Heart left ventricle (tissue), 16 donors: ENCODE measurements around the gene DGKG. TPM values are rescaled to one million over a fixed set of nuclear protein-coding genes. Genes with fewer than 3 reads are reported as not detected.
A peak's percentile ranks its signal among the peaks of the same experiment; 100 is the strongest.

ENCODE experiments used
- ATAC-seq, 4 donors: fragments of 200-7000 bp; cut with Tn5 transposase; one replicate each; pipeline ENCODE4 v1.9.1; 2020 to 2022; ENCODE audit warnings: moderate library complexity in 4 of 4, mild to moderate bottlenecking in 3 of 4, moderate number of reproducible peaks in 1 of 4
- DNase-seq, 5 donors: peaks; one replicate each; pipeline ENCODE4 v3.0.0-alpha.2; 2020
- H3K27ac ChIP-seq, 12 donors: fragments of 200-600 bp; sonication (generic) in 4 of 12; one replicate each; pipeline versions ENCODE4 v1.5.0 to v1.8.0; 2016 to 2022; ENCODE audit warnings: mild to moderate bottlenecking in 2 of 12
- H3K27me3 ChIP-seq, 9 donors: fragments of 200-600 bp; sonication (generic) in 2 of 9; one replicate each; pipeline versions ENCODE4 v1.5.1 to v1.8.0; 2016 to 2022; ENCODE audit warnings: mild to moderate bottlenecking in 3 of 9
- H3K36me3 ChIP-seq, 9 donors: fragments of 200-600 bp; sonication (generic) in 2 of 9; one replicate each; pipeline versions ENCODE4 v1.5.0 to v1.8.0; 2018 to 2022; ENCODE audit warnings: mild to moderate bottlenecking in 2 of 9
- H3K4me1 ChIP-seq, 12 donors: fragments of 200-600 bp; sonication (generic) in 4 of 12; one replicate each; pipeline versions ENCODE4 v1.5.0 to v1.8.0; 2016 to 2022; ENCODE audit warnings: mild to moderate bottlenecking in 3 of 12
- H3K4me3 ChIP-seq, 12 donors: fragments of 200-600 bp; sonication (generic) in 4 of 12; one replicate each; pipeline versions ENCODE4 v1.5.0 to v1.8.0; 2017 to 2022; ENCODE audit warnings: mild to moderate bottlenecking in 9 of 12, moderate library complexity in 4 of 12
- H3K9me3 ChIP-seq, 12 donors: fragments of 200-600 bp; sonication (generic) in 4 of 12; one replicate each; pipeline versions ENCODE4 v1.5.0 to v1.8.0; 2016 to 2022; ENCODE audit warnings: mild to moderate bottlenecking in 1 of 12
- CTCF ChIP-seq, 12 donors: fragments of 200-600 bp; sonication (generic) in 4 of 12; IDR thresholded peaks; one replicate each; pipeline versions ENCODE4 v1.5.0 to v1.8.0; 2018 to 2022; ENCODE audit warnings: antibody characterized with exemption in 12 of 12, mild to moderate bottlenecking in 5 of 12
- POLR2A ChIP-seq, 2 donors: fragments of 450-650 bp; IDR thresholded peaks; one replicate each; pipeline ENCODE4 v1.6.1; 2017; ENCODE audit warnings: antibody characterized with exemption in 2 of 2, mild to moderate bottlenecking in 2 of 2, moderate library complexity in 2 of 2
- WGBS, 4 donors: extraction: QIAGEN DNeasy Blood & Tissue Kit in 2 of 4; methylation state at CpG; one replicate each; pipeline versions ENCODE4 v1.1.5 to v1.1.7; 2013 to 2018; 5-methylcytosine and 5-hydroxymethylcytosine counted together
- intact Hi-C, 10 donors: fragments of 100-400 bp; cut with DNase I; formaldehyde crosslinking; loops; one replicate each; pipeline versions ENCODE4 v1.11.1 to v1.14.2; 2022
- polyA plus RNA-seq, 2 donors: library from polyadenylated mRNA; stranded (reverse); fragments of 200-250 nt; gene quantifications; one replicate each; pipeline ENCODE4 v1.2.3, GENCODE V29; 2013
- total RNA-seq, 9 donors: library from RNA; depleted of rRNA in 2 of 9; stranded (reverse); fragments of >200 nt in 2 of 9; fragmentation: NEBNext Ultra II Directional in 3 of 9; extraction: Animal tissue kit (Norgen Biotek cat#: 25700) in 3 of 9; gene quantifications; one replicate each; pipeline versions ENCODE4 v1.1.0 to v1.2.4, GENCODE V29; 2016 to 2023
- donor health status: ischemic (EF 13 %, LVEDD 7.1; RV severe dilation, severe dysfunction).
- donor health status: healthy with polysubstance abuse.
- donor health status: DM: no; HTN: yes; CAD: no.
- donor health status: DM: no; HTN: no; CAD: no.
- donor health status: ischemic (EF 25% LVEDD 6.9; RV normal size, moderate dysfunction).
- donor health status: ischemic (EF 25% LVEDD 5.7; RV mildly dilated, moderate dysfunction).
- donor health status: healthy.
- donor health status: DM: yes; HTN: yes; CAD: no.
- donor health status: ischemic (EF 35%, LVEDD 5.7; RV mildly dilated, moderate dysfunction).
- donor health status: nonischemic (EF 11% LVEDD 7.7; RV severe dilation, severe dysfunction).
- donor health status: DM: yes; HTN: yes; CAD: no.
- donor health status: PGD.
- donor health status: ischemic (EF 29% LVEDD 5.4; RV normal size, mild dysfunction).
- donor health status: nonischemic (EF 23%, LVEDD 6.1; RV moderate dilation, normal function).

Gene DGKG
- total and polyA plus RNA-seq, 11 donors, result 9.0 to 59.3 (median 32.0) TPM

DNA sequence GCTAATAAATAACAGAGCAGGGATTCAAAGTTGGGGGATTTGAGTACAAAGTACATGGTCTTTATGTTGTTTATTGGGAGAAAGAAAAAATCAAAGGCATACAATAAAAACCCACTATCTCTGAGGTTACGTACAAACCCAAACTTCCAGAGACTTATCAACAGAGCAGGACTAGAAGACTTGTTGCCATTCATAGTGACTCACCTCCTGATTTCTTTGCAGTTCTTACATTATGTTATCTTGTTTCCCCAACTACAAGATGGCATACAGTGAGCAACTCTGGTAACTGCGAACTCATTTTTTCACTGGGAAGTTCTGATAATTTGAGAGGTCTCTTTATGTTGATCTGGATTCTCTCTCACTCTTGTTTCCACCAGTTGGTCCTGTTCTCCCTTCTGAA lies 172.5 kb downstream of the DGKG start:
- H3K4me3 ChIP-seq, result no peak overlapping the region
- H3K36me3 ChIP-seq, result peaks cover 0 to 26% (median 0%) of the 10 kb centered on the region in 9 donors
- TF ChIP-seq POLR2A (IDR thresholded peaks at IDR 0.05), result no peak
- TF ChIP-seq CTCF (IDR thresholded peaks at IDR 0.05), result no peak
- H3K27ac ChIP-seq, result no peak overlapping the region
- peaks cover 0 to 17% (median 4%) of the 10 kb centered on the region in 9 donors for H3K27me3 ChIP-seq
- DNase-seq (no peak), ATAC-seq (no peak)
- no peaks in the 10 kb centered on the region for H3K9me3 ChIP-seq
- intact Hi-C loops, result no loop called here
- WGBS, 4 donors, result 77 to 89% (median 82%) methylated on average over 2 of the region's 2 CpGs
- H3K4me1 ChIP-seq, result peaks cover 0 to 45% (median 8%) of the 10 kb centered on the region in 12 donors

GRCh38 chr3:186187401-186188275 lies 174.4 kb downstream of the DGKG start:
- H3K4me1 ChIP-seq, result peaks cover 0 to 53% (median 0%) of the 10 kb centered on the region in 12 donors
- peak overlapping the region in 1 of 12 donors; percentile 16 for H3K27ac ChIP-seq
- intact Hi-C loops, result no loop called here
- no peaks in the 10 kb centered on the region for H3K9me3 ChIP-seq
- DNase-seq, result no peak
- peaks cover 0 to 32% (median 0%) of the 10 kb centered on the region in 9 donors for H3K36me3 ChIP-seq
- no peak for TF ChIP-seq POLR2A (IDR thresholded peaks at IDR 0.05)
- no peak for TF ChIP-seq CTCF (IDR thresholded peaks at IDR 0.05)
- WGBS, 4 donors, result 78 to 85% (median 82%) methylated on average over 11 of the region's 11 CpGs
- peak in 1 of 4 donors; percentile 7 for ATAC-seq
- H3K27me3 ChIP-seq, result peaks cover 0 to 3% (median 0%) of the 10 kb centered on the region in 9 donors
- H3K4me3 ChIP-seq, result no peak overlapping the region

DNA sequence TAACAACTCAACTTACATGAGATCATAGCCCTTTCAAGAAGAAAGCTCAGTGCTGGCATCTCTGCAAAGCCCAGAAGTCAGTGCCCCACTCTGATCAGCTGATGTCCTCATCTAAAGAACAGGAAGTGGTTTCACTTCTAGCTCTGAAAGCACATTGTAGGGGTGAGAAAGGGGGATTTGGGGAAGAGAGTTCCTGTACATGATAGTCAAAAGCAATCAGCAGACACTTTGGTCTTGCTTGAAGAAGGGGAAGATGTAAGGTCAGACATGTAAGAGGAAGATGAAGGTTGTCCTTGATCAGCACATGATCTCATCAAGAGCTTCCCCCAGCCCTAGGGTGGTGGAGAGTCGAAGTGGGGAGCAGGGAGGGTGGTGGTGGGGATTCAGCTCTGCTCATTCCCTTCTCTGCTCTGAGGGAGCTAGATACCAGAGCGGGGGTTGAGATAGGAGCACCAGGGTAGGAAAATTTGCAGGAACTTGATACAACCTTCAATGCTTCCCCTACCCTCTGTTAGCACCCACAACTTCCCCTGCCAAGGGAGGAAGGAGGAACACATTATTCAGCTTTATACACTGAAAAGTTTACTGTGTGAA lies 176.7 kb downstream of the DGKG start:
- no peaks in the 10 kb centered on the region for H3K27me3 ChIP-seq
- peaks cover 0 to 29% (median 0%) of the 10 kb centered on the region in 9 donors for H3K36me3 ChIP-seq
- no peaks in the 10 kb centered on the region for H3K9me3 ChIP-seq
- DNase-seq, result peak in 2 of 5 donors; percentile 22 to 36
- intact Hi-C loops, result no loop called here
- WGBS, 4 donors, result 67 to 87% (median 73%) methylated on average over 2 of the region's 2 CpGs
- peak; percentile 35 to 80 (median 67) for ATAC-seq
- no peak for TF ChIP-seq POLR2A (IDR thresholded peaks at IDR 0.05)
- no peak for TF ChIP-seq CTCF (IDR thresholded peaks at IDR 0.05)
- H3K4me3 ChIP-seq, result peak overlapping the region in 1 of 12 donors; percentile 12
- peak overlapping the region in 3 of 12 donors; percentile 19 to 89 (median 24) for H3K27ac ChIP-seq
- peaks cover 0 to 55% (median 0%) of the 10 kb centered on the region in 12 donors for H3K4me1 ChIP-seq

GRCh38 chr3:186184021-186184420 lies 178.0 kb downstream of the DGKG start:
- Histone ChIP-seq H3K4me1 (peaks cover 0 to 55% (median 0%) of the 10 kb centered on the region in 12 donors), H3K4me3 (no peak overlapping the region), H3K27ac (peak overlapping the region in 1 of 12 donors; percentile 89), H3K27me3 (no peaks in the 10 kb centered on the region), H3K36me3 (peaks cover 0 to 29% (median 0%) of the 10 kb centered on the region in 9 donors), H3K9me3 (no peaks in the 10 kb centered on the region)
- TF ChIP-seq CTCF (IDR thresholded peaks at IDR 0.05) (no peak), POLR2A (IDR thresholded peaks at IDR 0.05) (no peak)
- 68 to 69% (median 68%) methylated on average over 2 of the region's 2 CpGs for WGBS, 4 donors
- intact Hi-C loops, result no loop called here
- DNase-seq (no peak), ATAC-seq (no peak)
